SH-SY5Y (cell line): Measurements from ENCODE around the gene FKBP1B.

Source experiments
- GATA2 ChIP-seq: IDR thresholded peaks from 2 replicates; pipeline ENCODE4 v1.6.1; 2011; ENCODE audit warnings: mild to moderate bottlenecking, low read depth, low read length
- GATA3 ChIP-seq: IDR thresholded peaks from 2 replicates; pipeline ENCODE4 v1.6.1; 2011; ENCODE audit warnings: low read depth, mild to moderate bottlenecking, low read length, moderate library complexity

DNA sequence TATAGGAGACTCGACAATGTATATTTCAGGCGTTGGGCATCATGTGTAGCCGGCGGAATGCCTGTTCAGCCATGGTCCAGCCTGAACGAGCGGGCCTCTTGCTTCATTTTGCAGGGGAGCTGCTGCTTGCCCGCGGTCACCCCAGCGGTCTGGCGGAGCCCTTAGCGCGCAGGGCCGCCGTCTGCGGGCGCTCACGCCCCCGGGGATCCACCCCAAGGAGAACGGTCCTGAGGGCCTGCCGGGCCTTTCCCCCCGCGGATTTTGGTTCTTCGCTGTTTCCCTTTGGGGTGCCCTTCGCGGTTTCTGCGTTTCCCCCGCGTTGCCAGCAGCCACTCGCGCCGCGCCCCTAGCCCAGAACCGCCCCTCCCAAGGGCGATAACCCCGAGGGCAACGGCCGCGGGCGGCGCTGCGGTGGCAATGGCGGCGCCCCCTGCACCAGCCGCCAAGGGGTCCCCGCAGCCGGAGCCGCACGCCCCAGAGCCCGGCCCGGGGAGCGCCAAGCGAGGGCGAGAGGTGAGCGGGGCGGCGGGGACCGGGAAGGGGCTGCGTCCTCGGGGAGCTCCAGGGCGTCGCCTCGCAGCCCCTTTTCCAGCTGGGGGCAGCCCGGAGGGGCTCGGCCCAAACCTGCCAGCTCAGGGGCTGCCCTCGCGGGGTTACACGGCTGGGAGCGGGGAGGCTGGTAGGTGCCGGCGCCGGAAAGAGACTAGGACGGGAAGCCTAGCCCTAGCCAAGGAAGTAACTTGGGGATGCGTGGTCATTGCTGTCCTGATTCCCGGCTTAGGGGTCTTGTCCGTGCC, 39.7 kb upstream of the FKBP1B start, which contains the start of gene MFSD2B:
- TF ChIP-seq GATA2 (no peak), GATA3 (no peak)
